Stimulated activated naive CD4-positive, alpha-beta T cell (primary cell): ENCODE results near the gene NPAS3.

Experiments used
- DNase-seq, 6 experiments: peaks; one replicate each; lab custom pipeline; 2025; lab: John Stamatoyannopoulos, UW

The NPAS3 gene

DNA sequence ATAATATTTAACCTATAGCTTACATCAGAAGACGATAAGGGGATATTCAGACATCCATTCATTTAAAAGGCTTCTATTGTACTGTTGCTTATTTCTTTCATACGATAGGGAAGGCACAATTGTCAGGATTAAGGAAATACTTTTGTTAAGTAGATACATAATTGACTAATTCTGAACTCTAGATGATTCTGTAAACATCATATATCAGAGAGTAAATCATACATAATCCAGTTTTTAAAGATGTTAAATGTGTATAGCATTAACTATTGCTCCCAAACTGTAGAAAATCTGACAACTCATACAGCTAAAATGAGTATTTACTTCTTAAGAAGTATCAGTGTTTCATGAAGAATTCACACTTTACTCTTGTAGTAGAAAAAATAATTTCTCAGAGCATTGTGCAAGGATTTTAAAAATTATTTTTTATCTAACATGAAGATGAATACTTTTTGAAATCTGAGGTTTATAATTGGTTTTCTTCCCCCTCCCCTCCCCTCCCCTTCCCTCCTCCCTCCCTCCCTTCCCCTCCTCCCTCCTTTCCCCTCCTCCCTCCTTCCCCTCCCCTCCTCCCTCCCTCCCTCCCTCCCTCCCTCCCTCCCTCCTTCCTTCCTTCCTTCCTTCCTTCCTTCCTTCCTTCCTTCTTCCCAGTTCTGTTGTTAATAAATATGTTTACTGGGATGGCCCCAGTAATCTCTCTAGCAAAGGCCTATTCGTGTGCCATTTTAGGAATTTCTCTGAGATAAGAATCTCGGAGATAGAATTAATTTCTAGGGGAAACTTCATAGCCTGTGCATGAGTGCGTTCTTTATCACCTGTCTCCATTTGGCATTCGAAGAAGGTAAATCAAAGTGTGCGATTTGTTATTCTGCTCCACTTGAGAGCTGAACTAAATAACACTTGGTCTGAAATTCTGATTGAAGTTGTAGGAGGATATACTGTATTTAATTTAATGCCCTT is 2.3 kb downstream of the NPAS3 start:
- no peak for DNase-seq

GRCh38 chr14:32941668-32942065 is 3.0 kb downstream of the NPAS3 start:
- no peak for DNase-seq

DNA sequence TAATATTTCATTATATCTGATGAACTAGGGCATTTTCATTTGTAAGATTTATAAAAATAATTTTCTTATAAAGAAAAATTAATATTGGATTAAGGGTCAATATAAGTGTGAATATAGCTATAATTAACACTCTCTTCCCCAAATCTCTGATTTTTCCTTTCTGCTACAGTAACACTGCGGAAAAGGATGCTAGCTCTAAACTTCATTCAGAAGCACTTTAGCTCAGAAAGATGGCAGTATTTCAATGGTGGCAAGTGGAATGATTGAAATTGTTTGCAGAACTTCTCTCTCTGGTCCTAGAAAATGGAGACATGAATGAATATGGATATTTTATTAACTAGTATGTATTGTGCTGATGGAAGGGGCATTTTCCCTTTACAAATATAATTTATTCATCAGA is 8.4 kb downstream of the NPAS3 start:
- DNase-seq = no peak

DNA sequence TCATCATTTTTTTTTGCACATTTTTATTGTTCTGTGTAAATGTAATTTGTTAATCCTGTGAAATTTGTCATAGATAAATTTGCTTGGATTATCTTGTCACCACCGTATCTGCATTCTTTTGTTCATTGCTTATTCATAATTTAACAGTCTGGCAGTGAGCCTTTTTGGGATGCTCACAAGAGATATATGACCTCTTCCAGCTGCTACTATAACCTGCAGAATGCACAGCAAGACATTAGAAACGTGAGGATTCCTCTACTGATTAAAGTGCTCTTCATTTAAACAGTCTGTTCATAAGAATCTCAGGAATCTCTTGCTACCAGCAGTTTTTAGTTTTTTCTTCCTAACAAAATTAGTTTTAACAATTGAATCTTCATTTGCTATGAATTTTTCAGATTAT is 9.1 kb downstream of the NPAS3 start:
- DNase-seq = no peak

DNA sequence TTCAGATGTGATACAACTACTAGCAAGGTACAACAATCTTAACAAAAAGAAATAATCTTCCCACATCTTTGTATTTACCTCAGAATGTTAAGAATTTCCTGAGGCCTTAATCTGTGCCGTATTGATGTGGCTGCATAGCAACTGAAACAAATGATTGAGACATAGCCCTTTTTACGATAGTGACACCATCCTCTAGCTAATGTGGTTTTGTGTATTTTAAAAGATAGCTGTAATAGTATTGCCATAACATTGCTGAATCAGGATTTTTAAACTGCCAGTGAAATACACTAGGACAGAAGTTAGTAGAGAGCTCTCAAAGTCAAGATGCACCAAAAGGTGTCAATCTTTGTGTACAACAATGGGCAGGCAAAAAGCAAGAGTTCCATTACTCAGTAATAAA is 11.9 kb downstream of the NPAS3 start:
- no peak for DNase-seq

- no peak for DNase-seq
Observed at GRCh38 chr14:32967421-32967820, 28.7 kb downstream of the NPAS3 start.

DNA sequence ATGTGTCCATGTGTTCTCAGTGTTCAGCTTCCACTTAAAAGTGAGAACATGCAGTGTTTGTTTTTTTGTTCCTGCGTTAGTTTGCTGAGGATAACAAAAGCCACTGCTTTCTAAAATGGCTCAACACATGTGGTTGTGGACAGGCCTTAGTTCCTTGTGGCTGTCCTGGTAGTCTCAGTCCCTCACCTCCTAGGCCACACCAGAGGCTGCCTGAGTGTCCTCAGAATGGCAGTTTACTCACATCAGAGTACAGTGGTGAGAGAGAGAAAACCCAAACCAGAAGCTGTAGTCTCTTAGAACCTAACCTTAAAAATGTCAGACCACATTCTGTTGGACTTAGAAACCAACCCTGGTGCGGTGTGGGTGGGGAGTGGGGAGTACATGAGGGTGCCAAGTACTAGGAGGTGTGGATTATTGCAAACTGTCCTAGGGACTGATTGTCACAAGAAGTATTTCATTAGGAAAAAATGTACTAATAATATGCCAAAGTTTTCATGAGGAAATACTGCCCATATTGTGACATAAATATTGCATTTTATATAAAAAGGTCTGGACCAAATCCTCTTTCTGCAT is 30.4 kb downstream of the NPAS3 start:
- no peak for DNase-seq

DNA sequence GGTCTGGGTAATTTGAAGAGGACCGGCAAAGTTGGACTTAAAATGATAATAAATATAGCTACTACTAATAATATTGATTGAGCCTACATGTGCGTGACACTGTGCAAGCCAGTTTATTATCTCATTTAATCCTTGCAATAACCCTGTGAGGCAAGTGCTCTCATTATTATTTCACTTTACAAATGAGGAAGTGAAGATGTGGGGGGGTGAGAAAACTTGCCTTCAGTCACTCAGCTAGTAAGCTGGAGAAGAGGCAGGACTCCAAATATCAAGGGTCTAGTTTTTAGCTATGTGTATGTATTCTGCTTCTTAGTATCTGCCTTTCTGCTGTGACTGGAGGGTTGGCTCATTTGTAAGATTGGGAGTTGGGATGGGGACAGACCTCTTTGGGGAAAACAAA is 39.2 kb downstream of the NPAS3 start:
- DNase-seq = no peak

DNA sequence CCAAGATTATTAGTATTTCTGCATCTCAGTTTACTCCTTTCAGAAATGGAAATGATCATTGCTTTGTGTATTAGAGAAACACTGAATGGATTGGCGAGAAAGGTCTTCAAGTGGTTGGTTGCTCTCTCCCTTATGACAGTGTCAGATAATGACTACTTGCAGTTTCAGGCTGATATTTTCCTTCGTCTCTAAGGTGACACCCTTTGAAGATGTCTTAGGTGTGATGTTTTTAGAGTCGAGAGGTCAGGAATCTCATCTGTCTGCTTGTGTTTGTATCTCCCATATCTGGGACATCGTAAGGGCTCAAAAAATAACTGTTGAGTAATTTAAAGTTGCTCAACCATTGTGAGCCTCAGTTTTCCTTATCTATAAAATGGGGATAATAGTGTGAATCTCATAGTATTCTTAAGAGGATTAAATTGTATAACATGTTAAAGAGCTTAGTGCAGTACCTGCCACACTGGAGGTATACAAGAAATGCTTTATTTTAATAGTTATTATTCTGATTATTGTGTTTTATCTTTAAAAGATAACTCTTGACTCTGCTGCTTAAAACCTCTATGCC is 40.1 kb downstream of the NPAS3 start:
- no peak for DNase-seq

DNA sequence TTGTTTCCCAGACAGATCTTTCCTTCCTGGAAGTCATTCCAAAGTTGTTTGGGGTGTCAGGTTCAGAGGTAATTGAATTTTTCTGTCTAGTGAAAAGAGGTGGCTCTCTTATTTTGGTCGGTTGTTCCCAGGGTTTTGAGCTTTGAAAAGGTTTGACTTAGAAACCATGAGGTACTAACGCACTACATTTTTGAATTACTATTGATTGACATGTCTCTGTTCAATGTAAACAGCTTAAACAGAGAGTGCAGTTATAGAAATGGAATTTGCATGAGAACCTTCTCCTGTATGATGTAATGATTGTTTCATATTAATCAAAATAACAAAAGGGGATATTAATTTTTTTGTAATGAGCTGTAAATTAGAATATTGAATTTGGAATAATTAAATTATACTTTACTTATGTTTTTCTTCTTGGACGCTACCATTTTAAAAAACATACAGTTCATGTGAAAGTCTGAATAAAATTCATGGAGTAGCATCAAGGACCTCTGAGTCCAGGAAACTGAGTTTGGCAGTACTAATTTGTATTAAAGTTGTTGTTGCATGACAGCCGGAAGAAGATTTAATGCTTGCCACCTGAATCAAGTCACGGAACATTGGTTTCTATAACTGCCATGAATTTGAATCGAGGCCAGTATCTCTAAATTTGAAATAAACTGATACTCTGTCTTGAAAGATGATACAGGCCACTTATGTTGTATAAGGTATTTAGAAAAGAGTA is 41.7 kb downstream of the NPAS3 start:
- DNase-seq = no peak

DNA sequence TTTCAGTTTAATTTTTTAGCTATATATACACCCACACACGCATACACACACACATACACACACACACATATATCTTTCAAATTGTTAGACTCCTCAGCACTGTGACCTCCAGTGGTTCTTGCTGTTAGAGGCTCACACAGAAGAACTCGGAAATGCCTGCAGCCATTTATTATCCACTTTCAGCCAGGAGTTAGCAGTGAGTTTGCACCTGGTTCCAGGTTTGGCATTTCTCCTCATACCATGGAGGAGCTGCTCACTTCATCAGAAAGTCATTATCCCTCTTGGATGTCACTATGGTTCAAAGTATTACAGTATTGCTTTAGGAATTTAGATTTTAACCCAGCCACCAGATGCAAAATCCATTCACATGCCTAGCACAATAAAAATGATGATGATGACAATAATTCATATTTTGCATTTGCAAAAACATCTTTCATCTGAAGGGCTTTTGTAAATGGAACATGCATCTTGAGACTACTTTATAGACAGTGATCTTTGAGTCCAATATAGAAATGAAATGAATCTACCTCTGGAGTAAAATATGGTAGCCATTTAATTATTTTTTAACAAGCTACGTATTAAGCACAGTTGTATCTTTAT is 42.3 kb downstream of the NPAS3 start:
- DNase-seq = no peak

DNA sequence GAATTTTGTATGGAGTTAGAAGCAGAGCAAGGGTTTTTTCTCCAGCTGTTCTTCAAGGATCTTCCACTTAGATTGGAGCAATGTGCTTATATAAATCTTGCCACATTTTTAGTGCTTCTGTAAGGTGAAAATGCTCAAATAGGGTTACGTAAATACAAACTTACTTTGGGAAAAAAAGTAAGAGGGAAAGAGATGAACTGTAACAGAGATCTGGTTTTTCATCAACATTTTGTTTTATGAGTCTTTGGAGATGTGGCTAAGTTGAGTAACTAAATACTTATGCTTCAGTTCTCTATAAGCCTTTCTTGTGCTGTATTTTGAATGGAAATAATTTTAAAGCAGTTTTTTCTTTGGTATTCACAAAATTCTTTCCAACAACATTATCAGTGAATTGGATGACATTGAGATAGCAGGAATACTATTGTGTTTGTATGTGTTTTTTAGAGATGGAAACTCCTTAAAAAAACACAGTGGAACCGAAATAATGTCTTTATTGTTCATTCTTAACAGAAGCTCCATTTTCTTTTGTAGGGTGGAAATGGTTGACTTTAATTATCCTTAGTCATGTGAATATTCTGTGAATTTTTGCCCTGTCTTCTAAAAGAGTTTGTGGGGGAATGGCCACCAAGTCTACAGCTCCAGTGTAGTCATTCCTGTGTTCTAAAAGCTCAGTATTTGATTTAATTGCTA is 45.7 kb downstream of the NPAS3 start:
- no peak for DNase-seq

- DNase-seq = no peak
Observed at GRCh38 chr14:32985866-32986265, 47.2 kb downstream of the NPAS3 start.

GRCh38 chr14:32986791-32987540 is 48.3 kb downstream of the NPAS3 start:
- no peak for DNase-seq

DNA sequence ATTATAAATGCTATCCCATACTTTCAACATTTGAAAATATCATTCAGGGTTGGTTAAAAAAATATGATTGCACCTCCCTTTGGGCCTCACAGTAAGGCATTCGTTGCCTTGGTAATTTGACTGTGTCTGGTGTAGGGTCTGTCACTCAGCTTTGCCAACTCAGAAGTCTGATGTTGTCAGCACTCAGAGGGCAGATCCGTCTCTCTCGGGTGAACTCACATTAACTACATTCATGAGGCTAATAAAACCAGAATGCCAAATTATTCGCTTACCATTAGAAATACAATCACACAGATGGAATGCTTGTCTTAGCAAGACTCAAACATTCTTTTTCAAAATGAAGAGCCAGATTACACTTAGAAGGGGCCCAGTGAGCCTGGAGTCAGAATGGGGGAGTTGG is 53.0 kb downstream of the NPAS3 start:
- no peak for DNase-seq

GRCh38 chr14:32993921-32994320 is 55.2 kb downstream of the NPAS3 start:
- no peak for DNase-seq

DNA sequence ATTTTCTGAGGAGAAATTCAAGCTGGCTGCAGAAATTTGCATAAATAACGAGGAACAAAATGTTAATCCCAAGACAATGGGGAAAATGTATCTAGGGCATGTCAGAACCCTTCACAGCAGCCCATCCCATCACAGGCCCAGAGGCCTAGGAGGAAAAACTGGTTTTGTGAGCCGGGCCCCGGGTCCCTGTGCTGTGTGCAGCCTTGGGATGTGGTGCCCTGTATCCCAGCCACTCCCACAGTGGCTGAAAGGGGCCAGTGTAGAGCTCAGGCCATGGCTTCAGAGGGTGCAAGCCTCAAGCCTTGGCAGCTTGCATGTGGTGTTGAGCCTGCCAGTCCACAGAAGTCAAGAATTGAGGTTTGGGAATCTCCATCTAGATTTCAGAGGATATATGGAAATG is 57.7 kb downstream of the NPAS3 start:
- no peak for DNase-seq

DNA sequence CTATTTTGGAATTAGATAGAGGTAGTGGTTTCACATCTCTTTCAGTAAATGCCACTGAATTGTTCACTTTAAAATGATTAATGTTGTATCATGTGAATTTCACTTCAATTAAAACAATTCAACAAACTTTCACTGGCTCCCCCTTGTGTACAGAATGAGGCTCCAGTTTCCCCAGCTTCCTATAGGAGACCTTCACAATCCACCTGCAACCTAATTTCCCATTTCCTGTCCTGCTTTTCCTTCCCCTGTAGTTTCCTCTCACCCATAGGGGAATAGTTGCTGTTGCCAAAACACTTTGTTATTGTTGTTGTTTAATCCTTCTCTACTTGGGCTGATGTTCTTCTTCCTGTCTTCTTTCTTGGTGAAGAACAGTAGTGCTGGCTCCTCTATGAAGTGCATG is 59.8 kb downstream of the NPAS3 start:
- no peak for DNase-seq

DNA sequence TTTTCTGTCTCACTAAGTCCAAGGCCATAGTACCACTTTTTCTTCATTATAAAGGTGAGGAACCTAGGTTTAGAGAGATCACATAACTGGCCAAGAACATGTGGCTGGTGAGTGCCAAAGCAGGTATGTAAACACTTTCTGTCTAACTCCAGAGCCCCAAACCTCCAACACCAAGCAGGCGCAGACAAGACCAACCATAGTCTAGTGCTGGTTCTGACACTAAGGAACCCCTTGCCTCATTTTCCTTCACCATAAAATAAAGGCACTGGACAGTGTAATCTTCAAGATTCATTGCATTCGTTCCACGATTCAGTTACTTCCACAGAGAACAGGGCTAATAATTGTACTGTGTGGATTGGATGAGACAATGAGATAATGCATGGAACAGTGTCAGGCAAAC is 71.0 kb downstream of the NPAS3 start:
- no peak for DNase-seq

- DNase-seq = no peak
Observed at GRCh38 chr14:33010495-33010894, 71.8 kb downstream of the NPAS3 start.

DNA sequence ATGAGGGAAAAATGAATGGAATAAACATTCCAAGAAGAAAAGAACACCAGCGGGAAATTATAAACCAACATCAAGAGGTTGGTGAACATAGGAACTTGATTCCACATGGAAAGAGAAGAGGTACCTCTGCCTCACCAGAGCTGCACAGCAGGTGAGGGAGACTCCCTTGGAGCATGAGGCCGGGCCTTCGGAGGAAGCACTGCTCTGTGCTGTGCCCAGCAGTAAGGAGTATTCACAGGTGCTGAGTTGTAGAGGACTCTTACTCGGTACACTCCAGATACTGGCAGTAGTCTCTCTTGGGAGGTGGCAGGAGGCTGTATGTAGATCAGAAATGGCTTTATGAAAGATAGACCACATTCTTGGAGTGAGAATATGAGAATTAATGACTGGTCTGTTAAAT is 76.0 kb downstream of the NPAS3 start:
- DNase-seq = no peak
